ENCODE data around the gene ELAVL2.

- no peak for TF ChIP-seq CTCF (IDR thresholded peaks at IDR 0.05; ENCODE audit: low read length)
- TF ChIP-seq EZH2phosphoT487 (IDR thresholded peaks at IDR 0.05; ENCODE audit: low read length) = no peak
- no peak for TF ChIP-seq EZH2 (optimal IDR thresholded peaks at IDR 0.05; ENCODE audit: low read depth, low read length)
Measured at GRCh38 chr9:23665051-23665450, 161.0 kb downstream of the ELAVL2 start.
